ENCODE measurements around the gene SPIN1. TPM values are rescaled to one million over a fixed set of nuclear protein-coding genes. Genes with fewer than 3 reads are reported as not detected.
A peak's percentile ranks its signal among the peaks of the same experiment; 100 is the strongest.

Gene SPIN1
- total and polyA plus RNA-seq, 5 experiments from 2014 or later = 22.4 to 37.5 (median 26.7) TPM

- POLR2A ChIA-PET = no interaction called here
- DNase-seq (no peak), ATAC-seq (no peak)
- H3K4me1 Mint-ChIP-seq = no peaks in the 10 kb centered on the region
- H3K36me3 Mint-ChIP-seq = peaks cover 0 to 24% (median 12%) of the 10 kb centered on the region in 3 donors
- H3K27me3 Mint-ChIP-seq = no peaks in the 10 kb centered on the region
- H3K27ac Mint-ChIP-seq = peak overlapping the region in 1 of 10 donors; percentile 9
- no peak overlapping the region for H3K4me3 Mint-ChIP-seq
- no peaks in the 10 kb centered on the region for H3K9me3 Mint-ChIP-seq
Observed at GRCh38 chr9:88481933-88482332, 93.7 kb downstream of the SPIN1 start.

- Mint-ChIP-seq H3K36me3 (peaks cover 0 to 8% (median 4%) of the 10 kb centered on the region in 3 donors), H3K27me3 (no peaks in the 10 kb centered on the region), H3K4me3 (no peak overlapping the region), H3K4me1 (no peaks in the 10 kb centered on the region), H3K9me3 (no peaks in the 10 kb centered on the region), H3K27ac (peak overlapping the region in 1 of 10 donors; percentile 17)
- POLR2A ChIA-PET = interaction anchor here (1.0 kb wide), 1 partner anchor 9 kb away, joined by 6 read pairs; no protein-coding TSS in a partner anchor
- ATAC-seq (no peak), DNase-seq (no peak)
Observed at GRCh38 chr9:88488166-88488565, 99.9 kb downstream of the SPIN1 start.

DNA sequence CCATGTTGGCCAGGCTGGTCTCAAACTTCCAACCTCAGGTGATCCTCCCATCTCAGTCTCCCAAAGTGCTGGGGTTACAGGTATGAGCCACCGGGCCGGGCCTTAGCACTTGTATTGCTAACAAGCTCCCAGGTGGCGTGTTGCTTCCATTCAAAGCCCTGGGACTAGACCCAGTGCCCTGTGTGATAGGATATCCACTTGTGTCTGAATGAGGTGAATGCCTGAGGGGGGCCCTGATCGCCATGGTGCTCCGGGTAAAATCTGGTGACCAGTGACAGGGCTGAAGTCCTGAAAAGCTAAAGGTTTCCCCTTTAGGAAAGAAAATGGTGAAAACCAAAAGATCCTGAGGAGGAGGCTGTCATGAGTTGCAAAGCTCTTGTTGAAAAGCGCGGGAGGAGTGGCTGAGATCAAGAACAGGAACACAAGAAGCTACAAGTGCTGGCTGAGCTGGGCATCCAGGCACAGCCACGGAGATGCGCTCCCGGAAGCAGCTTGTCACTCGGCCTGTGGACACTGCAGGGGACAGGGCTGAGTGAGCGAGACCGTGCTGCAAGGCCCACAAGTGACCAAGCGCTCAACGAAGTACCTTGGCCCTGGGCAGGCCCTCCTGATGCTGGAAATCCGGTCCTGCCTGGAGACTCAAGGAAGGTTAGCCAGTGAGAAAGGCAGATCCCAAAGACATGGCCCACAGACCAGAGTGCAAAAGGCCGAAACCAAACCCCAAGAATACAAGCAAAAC, 106.9 kb downstream of the SPIN1 start:
- Mint-ChIP-seq H3K4me3 (no peak overlapping the region), H3K9me3 (no peaks in the 10 kb centered on the region), H3K27ac (peak overlapping the region in 1 of 10 donors; percentile 45), H3K36me3 (no peaks in the 10 kb centered on the region), H3K27me3 (no peaks in the 10 kb centered on the region), H3K4me1 (no peaks in the 10 kb centered on the region)
- no peak for ATAC-seq
- POLR2A ChIA-PET = no interaction called here
- DNase-seq = no peak

GRCh38 chr9:88497224-88497623, 109.0 kb downstream of the SPIN1 start:
- Mint-ChIP-seq H3K9me3 (no peaks in the 10 kb centered on the region), H3K27ac (no peak overlapping the region), H3K4me1 (no peaks in the 10 kb centered on the region), H3K27me3 (no peaks in the 10 kb centered on the region), H3K36me3 (no peaks in the 10 kb centered on the region), H3K4me3 (no peak overlapping the region)
- ATAC-seq (no peak), DNase-seq (no peak)
- POLR2A ChIA-PET = interaction anchor here (0.6 kb wide), 1 partner anchor 9 kb away, joined by 6 read pairs; no protein-coding TSS in a partner anchor

DNA sequence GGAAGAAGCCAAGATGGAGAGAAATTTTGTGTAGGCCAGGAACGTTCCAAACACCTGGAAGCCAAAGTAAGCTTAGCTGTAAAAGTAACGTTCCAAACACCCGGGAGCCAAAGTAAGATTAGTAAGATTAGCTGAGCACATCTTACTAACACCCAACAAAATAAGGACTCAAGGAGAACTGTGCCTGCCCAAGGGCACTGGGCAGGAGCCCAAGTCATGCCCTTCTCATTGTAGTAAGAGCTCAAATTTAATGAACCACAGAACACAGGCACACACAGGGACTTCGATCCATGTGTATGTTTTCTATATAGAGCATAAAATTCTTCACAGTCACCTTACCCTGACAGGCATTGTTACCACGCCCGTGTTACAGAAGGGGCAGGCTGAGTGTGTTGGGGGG, 110.6 kb downstream of the SPIN1 start:
- Mint-ChIP-seq H3K36me3 (no peaks in the 10 kb centered on the region), H3K9me3 (no peaks in the 10 kb centered on the region), H3K4me1 (no peaks in the 10 kb centered on the region), H3K27me3 (no peaks in the 10 kb centered on the region), H3K27ac (peak overlapping the region in 1 of 10 donors; percentile 24), H3K4me3 (no peak overlapping the region)
- DNase-seq (no peak), ATAC-seq (no peak)
- POLR2A ChIA-PET = no interaction called here

GRCh38 chr9:88501086-88501485, 112.8 kb downstream of the SPIN1 start:
- DNase-seq (no peak), ATAC-seq (no peak)
- Mint-ChIP-seq H3K4me1 (peaks cover 0 to 2% (median 0%) of the 10 kb centered on the region in 4 donors), H3K36me3 (no peaks in the 10 kb centered on the region), H3K4me3 (no peak overlapping the region), H3K27me3 (peaks cover 0 to 5% (median 2%) of the 10 kb centered on the region in 5 donors), H3K9me3 (no peaks in the 10 kb centered on the region), H3K27ac (no peak overlapping the region)
- POLR2A ChIA-PET = no interaction called here

GRCh38 chr9:88502552-88503034, 114.3 kb downstream of the SPIN1 start:
- Mint-ChIP-seq H3K9me3 (no peaks in the 10 kb centered on the region), H3K27me3 (peaks cover 0 to 5% (median 2%) of the 10 kb centered on the region in 5 donors), H3K4me1 (peaks cover 0 to 2% (median 0%) of the 10 kb centered on the region in 4 donors), H3K4me3 (no peak overlapping the region), H3K27ac (no peak overlapping the region), H3K36me3 (no peaks in the 10 kb centered on the region)
- no peak for ATAC-seq
- no peak for DNase-seq
- POLR2A ChIA-PET = no interaction called here

DNA sequence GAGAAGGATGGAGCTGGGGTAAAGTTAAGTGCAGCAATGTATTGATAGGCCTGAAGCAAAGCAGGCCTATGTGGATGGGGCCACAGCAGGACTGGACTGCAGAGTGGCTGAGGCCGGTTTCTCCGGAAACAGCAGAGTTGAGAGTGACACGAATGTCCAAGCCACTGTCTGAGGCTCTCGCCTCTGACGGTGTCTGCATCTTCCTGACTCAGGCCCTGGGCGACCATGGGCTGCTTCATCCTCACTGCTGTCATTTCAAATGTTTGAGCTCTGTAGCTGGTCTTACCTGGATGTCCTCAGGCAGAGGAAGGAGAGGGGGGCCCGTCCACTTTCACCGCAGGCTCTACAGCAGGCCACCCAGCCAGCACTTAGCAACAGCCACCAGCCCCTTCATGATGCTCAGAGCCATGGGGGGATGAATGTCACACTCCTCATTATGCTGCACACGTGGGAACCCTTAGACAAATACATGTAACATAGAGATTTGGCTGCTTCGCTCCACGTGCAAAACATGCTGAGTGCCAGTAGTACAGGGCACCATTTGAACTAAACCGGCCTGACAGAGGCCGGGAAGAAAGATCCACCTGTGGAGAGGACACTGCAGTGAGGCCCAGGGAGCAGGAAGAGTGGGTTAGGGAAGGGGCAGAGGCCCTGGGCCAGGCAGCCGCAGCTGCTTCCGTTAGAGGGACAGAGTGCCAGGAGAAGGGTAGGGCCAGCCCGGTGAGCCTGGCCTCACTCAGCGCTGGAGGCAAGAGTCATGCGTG, 115.0 kb downstream of the SPIN1 start:
- ATAC-seq (no peak), DNase-seq (no peak)
- H3K27me3 Mint-ChIP-seq = peaks cover 0 to 5% (median 5%) of the 10 kb centered on the region in 5 donors
- H3K4me1 Mint-ChIP-seq = peaks cover 0 to 2% (median 0%) of the 10 kb centered on the region in 4 donors
- H3K9me3 Mint-ChIP-seq = no peaks in the 10 kb centered on the region
- POLR2A ChIA-PET = no interaction called here
- no peak overlapping the region for H3K27ac Mint-ChIP-seq
- H3K4me3 Mint-ChIP-seq = no peak overlapping the region
- no peaks in the 10 kb centered on the region for H3K36me3 Mint-ChIP-seq

- H3K27ac Mint-ChIP-seq = peak overlapping the region in 2 of 10 donors; percentile 0 to 4
- no peaks in the 10 kb centered on the region for H3K36me3 Mint-ChIP-seq
- no peak overlapping the region for H3K4me3 Mint-ChIP-seq
- H3K27me3 Mint-ChIP-seq = peaks cover 0 to 5% (median 5%) of the 10 kb centered on the region in 5 donors
- no peaks in the 10 kb centered on the region for H3K9me3 Mint-ChIP-seq
- peaks cover 0 to 2% (median 0%) of the 10 kb centered on the region in 4 donors for H3K4me1 Mint-ChIP-seq
- DNase-seq (no peak), ATAC-seq (no peak)
- POLR2A ChIA-PET = no interaction called here
Observed at GRCh38 chr9:88503845-88504764, 115.9 kb downstream of the SPIN1 start.

DNA sequence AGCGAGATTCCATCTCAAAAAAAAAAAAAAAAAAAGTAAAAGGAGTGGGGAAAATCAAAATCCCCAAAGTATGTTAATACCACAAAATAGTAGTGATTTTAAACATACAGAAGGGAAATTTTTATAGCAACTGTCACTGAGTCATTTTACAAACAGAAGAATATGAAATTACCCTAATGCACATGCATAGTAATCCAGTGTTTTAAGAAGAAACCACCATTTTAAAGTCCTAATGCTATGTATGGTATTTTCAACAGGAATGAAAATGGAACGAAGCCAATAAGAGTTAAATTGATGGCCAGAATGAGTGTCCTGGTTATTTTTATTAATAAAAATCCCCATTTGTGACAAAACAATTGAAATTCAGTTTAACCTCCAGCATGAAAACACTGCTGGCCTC, 120.1 kb downstream of the SPIN1 start:
- Mint-ChIP-seq H3K4me1 (peaks cover 0 to 2% (median 0%) of the 10 kb centered on the region in 4 donors), H3K4me3 (no peak overlapping the region), H3K27ac (no peak overlapping the region), H3K9me3 (peaks cover 0 to 2% (median 0%) of the 10 kb centered on the region in 9 donors), H3K27me3 (peaks cover 0 to 7% (median 5%) of the 10 kb centered on the region in 5 donors), H3K36me3 (no peaks in the 10 kb centered on the region)
- ATAC-seq (no peak), DNase-seq (no peak)
- POLR2A ChIA-PET = no interaction called here

GRCh38 chr9:88511906-88512305, 123.7 kb downstream of the SPIN1 start:
- Mint-ChIP-seq H3K36me3 (no peaks in the 10 kb centered on the region), H3K9me3 (peaks cover 0 to 17% (median 5%) of the 10 kb centered on the region in 9 donors), H3K27me3 (peaks cover 0 to 6% (median 1%) of the 10 kb centered on the region in 5 donors), H3K4me3 (no peak overlapping the region), H3K27ac (no peak overlapping the region), H3K4me1 (no peaks in the 10 kb centered on the region)
- ATAC-seq = no peak
- POLR2A ChIA-PET = no interaction called here
- DNase-seq = no peak

GRCh38 chr9:88514247-88514646, 126.0 kb downstream of the SPIN1 start:
- H3K4me1 Mint-ChIP-seq = no peaks in the 10 kb centered on the region
- H3K9me3 Mint-ChIP-seq = peaks cover 0 to 18% (median 5%) of the 10 kb centered on the region in 9 donors
- H3K27me3 Mint-ChIP-seq = peaks cover 1 to 8% (median 4%) of the 10 kb centered on the region in 5 donors
- DNase-seq (no peak), ATAC-seq (no peak)
- POLR2A ChIA-PET = no interaction called here
- no peak overlapping the region for H3K27ac Mint-ChIP-seq
- H3K4me3 Mint-ChIP-seq = no peak overlapping the region
- H3K36me3 Mint-ChIP-seq = no peaks in the 10 kb centered on the region

All from naive thymus-derived CD8-positive, alpha-beta T cell (primary cell).